Sigmoid colon (tissue), 4 donors: ENCODE results near the gene SHISA5.

Experiments
- EP300 ChIP-seq, 4 donors: sonication (generic); formaldehyde crosslinking; IDR thresholded peaks; one replicate each; pipeline ENCODE4 v1.6.1; 2017; ENCODE audit warnings: antibody characterized with exemption in 4 of 4
- POLR2A ChIP-seq, 2 donors: fragments of 450-650 bp; IDR thresholded peaks; one replicate each; pipeline ENCODE4 v1.6.1; 2016; ENCODE audit warnings: antibody characterized with exemption in 2 of 2, mild to moderate bottlenecking in 2 of 2, moderate library complexity in 2 of 2
- POLR2AphosphoS5 ChIP-seq, 4 donors: sonication (generic); formaldehyde crosslinking; IDR thresholded peaks; one replicate each; pipeline ENCODE4 v1.6.1; 2017; ENCODE audit warnings: antibody characterized with exemption in 4 of 4
- TF ChIP-seq, protein P1 (sequence below), 4 experiments: fragments of 450-650 bp in 3 of 4; fragments of 200-600 bp in 1 of 4; IDR thresholded peaks; one replicate each; pipeline ENCODE4 v1.5.1; 2016 to 2019; ENCODE audit warnings: antibody characterized with exemption in 4 of 4, mild to moderate bottlenecking in 3 of 4, moderate library complexity in 2 of 4

DNA sequence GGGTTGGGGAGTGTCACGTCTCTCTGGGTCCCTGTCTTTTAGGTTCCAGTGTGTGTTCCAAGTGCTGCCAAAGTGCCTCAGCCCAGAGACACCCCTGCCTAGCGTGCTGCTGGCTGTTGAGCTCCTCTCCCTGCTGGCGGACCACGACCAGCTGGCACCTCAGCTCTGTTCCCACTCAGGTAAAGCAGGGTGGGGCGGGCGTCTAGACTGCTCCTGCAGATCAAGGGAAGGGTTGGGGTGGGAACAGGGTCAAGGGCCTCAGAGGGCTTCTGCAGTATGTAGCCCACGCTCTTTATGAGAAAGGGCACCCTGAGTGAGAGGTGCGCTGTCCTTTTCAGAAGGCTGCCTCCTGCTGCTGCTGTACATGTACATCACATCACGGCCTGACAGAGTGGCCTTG, 40.3 kb downstream of the SHISA5 start:
- TF ChIP-seq, protein P1, sequence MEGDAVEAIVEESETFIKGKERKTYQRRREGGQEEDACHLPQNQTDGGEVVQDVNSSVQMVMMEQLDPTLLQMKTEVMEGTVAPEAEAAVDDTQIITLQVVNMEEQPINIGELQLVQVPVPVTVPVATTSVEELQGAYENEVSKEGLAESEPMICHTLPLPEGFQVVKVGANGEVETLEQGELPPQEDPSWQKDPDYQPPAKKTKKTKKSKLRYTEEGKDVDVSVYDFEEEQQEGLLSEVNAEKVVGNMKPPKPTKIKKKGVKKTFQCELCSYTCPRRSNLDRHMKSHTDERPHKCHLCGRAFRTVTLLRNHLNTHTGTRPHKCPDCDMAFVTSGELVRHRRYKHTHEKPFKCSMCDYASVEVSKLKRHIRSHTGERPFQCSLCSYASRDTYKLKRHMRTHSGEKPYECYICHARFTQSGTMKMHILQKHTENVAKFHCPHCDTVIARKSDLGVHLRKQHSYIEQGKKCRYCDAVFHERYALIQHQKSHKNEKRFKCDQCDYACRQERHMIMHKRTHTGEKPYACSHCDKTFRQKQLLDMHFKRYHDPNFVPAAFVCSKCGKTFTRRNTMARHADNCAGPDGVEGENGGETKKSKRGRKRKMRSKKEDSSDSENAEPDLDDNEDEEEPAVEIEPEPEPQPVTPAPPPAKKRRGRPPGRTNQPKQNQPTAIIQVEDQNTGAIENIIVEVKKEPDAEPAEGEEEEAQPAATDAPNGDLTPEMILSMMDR (IDR thresholded peaks at IDR 0.05) = no peak
- TF ChIP-seq POLR2AphosphoS5 (IDR thresholded peaks at IDR 0.05) (no peak), POLR2A (IDR thresholded peaks at IDR 0.05) (no peak), EP300 (IDR thresholded peaks at IDR 0.05) (no peak)
